Stimulated activated CD8-positive, alpha-beta memory T cell treated with anti-CD3 and anti-CD28 coated beads, Interleukin-12 subunit alpha, Interleukin-12 subunit beta, amount 100 ng/mL, for 24 hours (primary cell): Measurements from ENCODE around the gene SCGB1C1.
"Not testable (repeated sequence)": the region's sequence is repeated elsewhere in the genome, so short reads cannot be mapped to it uniquely, and the experiment has no call there.

ENCODE experiments used
- DNase-seq: peaks from one replicate; pipeline ENCODE4 v3.0.0-alpha.2; 2020; ENCODE audit errors: extremely low read depth

The SCGB1C1 gene

GRCh38 chr11:218815-219593 lies 26.1 kb downstream of the SCGB1C1 start:
- no peak for DNase-seq

GRCh38 chr11:220641-221215 lies 27.9 kb downstream of the SCGB1C1 start:
- not testable (repeated sequence) for DNase-seq

GRCh38 chr11:221539-221938 lies 28.7 kb downstream of the SCGB1C1 start:
- no peak for DNase-seq

- no peak for DNase-seq
These were observed 29.3 kb downstream of the SCGB1C1 start for GRCh38 chr11:221998-222789.

GRCh38 chr11:223026-223789 lies 30.3 kb downstream of the SCGB1C1 start:
- no peak for DNase-seq

GRCh38 chr11:223884-224283 lies 31.0 kb downstream of the SCGB1C1 start:
- no peak for DNase-seq

- no peak for DNase-seq
These were observed 31.5 kb downstream of the SCGB1C1 start for GRCh38 chr11:224424-224823.

GRCh38 chr11:225734-226453 lies 33.0 kb downstream of the SCGB1C1 start:
- DNase-seq: no peak

- DNase-seq: no peak
These were observed 35.0 kb downstream of the SCGB1C1 start for GRCh38 chr11:227824-228379.

GRCh38 chr11:230431-230830 lies 37.6 kb downstream of the SCGB1C1 start:
- DNase-seq: no peak

- DNase-seq: no peak
These were observed 40.1 kb downstream of the SCGB1C1 start for GRCh38 chr11:232783-233565.

GRCh38 chr11:235180-235579 lies 42.3 kb downstream of the SCGB1C1 start:
- DNase-seq: no peak

- peak; percentile 43 for DNase-seq
These were observed 42.7 kb downstream of the SCGB1C1 start for GRCh38 chr11:235609-235996.

GRCh38 chr11:235997-236773 lies 43.3 kb downstream of the SCGB1C1 start, which contains the start of gene SIRT3:
TSS of gene SIRT3 (minus strand) at chr11:236342. CDS start at chr11:236328, 14 bp downstream.
- DNase-seq: peak; percentile 56

GRCh38 chr11:236774-237767 lies 44.2 kb downstream of the SCGB1C1 start, which contains the start of gene PSMD13:
TSS of gene PSMD13 (plus strand) at chr11:236976. CDS start at chr11:237050, 74 bp downstream.
- peak; percentile 85 for DNase-seq

GRCh38 chr11:238346-238745 lies 45.5 kb downstream of the SCGB1C1 start:
- not testable (repeated sequence) for DNase-seq

- DNase-seq: no peak
These were observed 47.4 kb downstream of the SCGB1C1 start for GRCh38 chr11:240315-240714.

GRCh38 chr11:241634-242033 lies 48.8 kb downstream of the SCGB1C1 start:
- no peak for DNase-seq
